Liver (tissue), 3 donors: ENCODE results near the gene ERMP1.

Experiments used
- GABPA ChIP-seq, 2 donors: IDR thresholded peaks in 1 of 2; conservative IDR thresholded peaks in 1 of 2; 2 replicates each; pipeline ENCODE4 v1.6.1; 2016; ENCODE audit warnings: antibody characterized with exemption in 2 of 2, mild to moderate bottlenecking in 1 of 2, moderate library complexity in 1 of 2
- HNF4G ChIP-seq: IDR thresholded peaks from 2 replicates; pipeline ENCODE4 v1.6.1; 2016; ENCODE audit warnings: antibody characterized with exemption
- JUND ChIP-seq, 2 donors: IDR thresholded peaks; 2 replicates each; pipeline ENCODE4 v1.6.1; 2016; ENCODE audit warnings: antibody characterized with exemption in 2 of 2
- REST ChIP-seq: IDR thresholded peaks from 2 replicates; pipeline ENCODE4 v1.6.1; 2016; ENCODE audit warnings: antibody characterized with exemption, mild to moderate bottlenecking
- RXRA ChIP-seq, 2 donors: IDR thresholded peaks; 2 replicates each; pipeline ENCODE4 v1.6.1; 2017 to 2018; ENCODE audit warnings: antibody characterized with exemption in 2 of 2, mild to moderate bottlenecking in 1 of 2
- TAF1 ChIP-seq: conservative IDR thresholded peaks from 2 replicates; pipeline ENCODE4 v1.6.1; 2016; ENCODE audit warnings: antibody characterized with exemption, mild to moderate bottlenecking
- TF ChIP-seq, protein P1 (sequence below): fragments of 150-350 bp; IDR thresholded peaks from 2 replicates; pipeline ENCODE4 v1.5.1; 2017; ENCODE audit warnings: improper control_type of control experiment, low read depth, low read length; ENCODE audit not compliant: missing input control
- TF ChIP-seq, protein P2 (sequence below): IDR thresholded peaks from 2 replicates; pipeline ENCODE4 v1.6.1; 2016; ENCODE audit warnings: antibody characterized with exemption
- donor health status: healthy.
- donor health status: healthy.

- TF ChIP-seq JUND (IDR thresholded peaks at IDR 0.05) (no peak), TAF1 (no peak), REST (no peak), RXRA (IDR thresholded peaks at IDR 0.05) (no peak), HNF4G (no peak), GABPA (IDR thresholded peaks at IDR 0.05 in 1 of 2, conservative IDR thresholded peaks at IDR 0.05 in 1 of 2) (no peak)
- TF ChIP-seq, protein P1, sequence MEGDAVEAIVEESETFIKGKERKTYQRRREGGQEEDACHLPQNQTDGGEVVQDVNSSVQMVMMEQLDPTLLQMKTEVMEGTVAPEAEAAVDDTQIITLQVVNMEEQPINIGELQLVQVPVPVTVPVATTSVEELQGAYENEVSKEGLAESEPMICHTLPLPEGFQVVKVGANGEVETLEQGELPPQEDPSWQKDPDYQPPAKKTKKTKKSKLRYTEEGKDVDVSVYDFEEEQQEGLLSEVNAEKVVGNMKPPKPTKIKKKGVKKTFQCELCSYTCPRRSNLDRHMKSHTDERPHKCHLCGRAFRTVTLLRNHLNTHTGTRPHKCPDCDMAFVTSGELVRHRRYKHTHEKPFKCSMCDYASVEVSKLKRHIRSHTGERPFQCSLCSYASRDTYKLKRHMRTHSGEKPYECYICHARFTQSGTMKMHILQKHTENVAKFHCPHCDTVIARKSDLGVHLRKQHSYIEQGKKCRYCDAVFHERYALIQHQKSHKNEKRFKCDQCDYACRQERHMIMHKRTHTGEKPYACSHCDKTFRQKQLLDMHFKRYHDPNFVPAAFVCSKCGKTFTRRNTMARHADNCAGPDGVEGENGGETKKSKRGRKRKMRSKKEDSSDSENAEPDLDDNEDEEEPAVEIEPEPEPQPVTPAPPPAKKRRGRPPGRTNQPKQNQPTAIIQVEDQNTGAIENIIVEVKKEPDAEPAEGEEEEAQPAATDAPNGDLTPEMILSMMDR = no peak
- TF ChIP-seq, protein P2, sequence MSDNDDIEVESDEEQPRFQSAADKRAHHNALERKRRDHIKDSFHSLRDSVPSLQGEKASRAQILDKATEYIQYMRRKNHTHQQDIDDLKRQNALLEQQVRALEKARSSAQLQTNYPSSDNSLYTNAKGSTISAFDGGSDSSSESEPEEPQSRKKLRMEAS = no peak
These were observed 34.3 kb downstream of the ERMP1 start for GRCh38 chr9:5798581-5798980.
